ENCODE data around the gene BNC2. TPM values are rescaled to one million over a fixed set of nuclear protein-coding genes. Genes with fewer than 3 reads are reported as not detected.

BNC2 gene
- total and polyA plus RNA-seq, 2 of the 13 experiments (the other 11 are each of a cell fraction or from before 2014, with no cell fraction given), result not detected

- no peak for FAIRE-seq
- no peak overlapping the region for H3K9ac ChIP-seq (ENCODE audit: insufficient read depth, low read depth, low read length)
- DNase-seq (ENCODE audit: low spot score), result no peak
- ChIA-PET CTCF (ENCODE audit: low intra/inter-chr PET ratio, low total read pairs) (no interaction called here), POLR2A (no interaction called here)
- peaks cover 0 to 13% of the 10 kb centered on the region in 2 experiments; a peak in 2 of 5 replicates for H3K27me3 ChIP-seq (ENCODE audit: control insufficient read depth in 1 of 2, insufficient read depth in 2 of 2, low read length in 2 of 2)
- H4K20me1 ChIP-seq (ENCODE audit: insufficient read depth, low read length), result no peaks in the 10 kb centered on the region
- in situ Hi-C loops (cut with HindIII; ENCODE audit: extremely low pct_ligation_motif_present, low pct_unique_long_range_greater_than_20kb), result no loop called here
- no peaks in the 10 kb centered on the region for H3K79me2 ChIP-seq (ENCODE audit: insufficient read depth, low read length)
- no peaks in the 10 kb centered on the region for H3K9me3 ChIP-seq (ENCODE audit: low read length)
- no TSS peak for BruUV-seq (replicated peaks)
- no peaks in the 10 kb centered on the region for H3K4me1 ChIP-seq (ENCODE audit: insufficient read depth, low read length)
- H3K4me2 ChIP-seq (ENCODE audit: low read depth, low read length), result no peak overlapping the region
- intact Hi-C loops (cut with micrococcal nuclease; ENCODE audit: unreplicated experiment), result no loop called here
- 4% methylated on average over 3 of the region's 3 CpGs for WGBS (ENCODE audit: low lambda C conversion rate)
- ATAC-seq, result no peak
- no peak overlapping the region for H2AFZ ChIP-seq (ENCODE audit: low read length)
- TF ChIP-seq KDM3A (CRISPR knock-in tag; IDR thresholded peaks at IDR 0.05; ENCODE audit: low read depth) (no peak), ZFX (CRISPR knock-in tag; IDR thresholded peaks at IDR 0.05; ENCODE audit: low read depth) (no peak), ZNF569 (CRISPR knock-in tag; IDR thresholded peaks at IDR 0.05; ENCODE audit: borderline replicate concordance) (no peak), SALL1 (CRISPR knock-in tag; IDR thresholded peaks at IDR 0.05) (no peak), ARHGAP35 (CRISPR knock-in tag; IDR thresholded peaks at IDR 0.05; ENCODE audit: borderline replicate concordance) (no peak), RBFOX2 (IDR thresholded peaks at IDR 0.05; ENCODE audit: low read depth, low read length) (no peak), TERF1 (CRISPR knock-in tag; IDR thresholded peaks at IDR 0.05) (no peak), LRRFIP1 (CRISPR knock-in tag; conservative IDR thresholded peaks at IDR 0.05) (no peak), ZNF446 (CRISPR knock-in tag; IDR thresholded peaks at IDR 0.05) (no peak), ZNF598 (CRISPR knock-in tag; IDR thresholded peaks at IDR 0.05; ENCODE audit: borderline replicate concordance) (no peak), DDIT3 (CRISPR knock-in tag; IDR thresholded peaks at IDR 0.05) (no peak), SKI (IDR thresholded peaks at IDR 0.05; ENCODE audit: partially characterized antibody) (no peak)
- TF ChIP-seq, protein P1, sequence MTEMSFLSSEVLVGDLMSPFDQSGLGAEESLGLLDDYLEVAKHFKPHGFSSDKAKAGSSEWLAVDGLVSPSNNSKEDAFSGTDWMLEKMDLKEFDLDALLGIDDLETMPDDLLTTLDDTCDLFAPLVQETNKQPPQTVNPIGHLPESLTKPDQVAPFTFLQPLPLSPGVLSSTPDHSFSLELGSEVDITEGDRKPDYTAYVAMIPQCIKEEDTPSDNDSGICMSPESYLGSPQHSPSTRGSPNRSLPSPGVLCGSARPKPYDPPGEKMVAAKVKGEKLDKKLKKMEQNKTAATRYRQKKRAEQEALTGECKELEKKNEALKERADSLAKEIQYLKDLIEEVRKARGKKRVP (CRISPR knock-in tag; IDR thresholded peaks at IDR 0.05), result no peak
- TF ChIP-seq, protein P2, sequence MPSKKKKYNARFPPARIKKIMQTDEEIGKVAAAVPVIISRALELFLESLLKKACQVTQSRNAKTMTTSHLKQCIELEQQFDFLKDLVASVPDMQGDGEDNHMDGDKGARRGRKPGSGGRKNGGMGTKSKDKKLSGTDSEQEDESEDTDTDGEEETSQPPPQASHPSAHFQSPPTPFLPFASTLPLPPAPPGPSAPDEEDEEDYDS (CRISPR knock-in tag; IDR thresholded peaks at IDR 0.05), result no peak
- no peak overlapping the region for H3K4me3 ChIP-seq (replicated peaks in 1 of 3; ENCODE audit: insufficient read depth in 1 of 3, low read depth in 2 of 3, low read length in 3 of 3)
- no peak overlapping the region for H3K27ac ChIP-seq (ENCODE audit: extremely low read length, insufficient read depth, low read length)
- no peaks in the 10 kb centered on the region for H3K36me3 ChIP-seq (replicated peaks in 1 of 2; ENCODE audit: control insufficient read depth in 1 of 2, insufficient read depth in 2 of 2, low read length in 2 of 2)
These were observed 348.5 kb downstream of the BNC2 start for GRCh38 chr9:16521868-16522411.
